ENCODE results near the gene TNNC1. TPM values are rescaled to one million over a fixed set of nuclear protein-coding genes. Genes with fewer than 3 reads are reported as not detected.

Gene TNNC1
- total RNA-seq, 2 experiments from 2014 or later: 4.8 to 5.9 TPM

DNA sequence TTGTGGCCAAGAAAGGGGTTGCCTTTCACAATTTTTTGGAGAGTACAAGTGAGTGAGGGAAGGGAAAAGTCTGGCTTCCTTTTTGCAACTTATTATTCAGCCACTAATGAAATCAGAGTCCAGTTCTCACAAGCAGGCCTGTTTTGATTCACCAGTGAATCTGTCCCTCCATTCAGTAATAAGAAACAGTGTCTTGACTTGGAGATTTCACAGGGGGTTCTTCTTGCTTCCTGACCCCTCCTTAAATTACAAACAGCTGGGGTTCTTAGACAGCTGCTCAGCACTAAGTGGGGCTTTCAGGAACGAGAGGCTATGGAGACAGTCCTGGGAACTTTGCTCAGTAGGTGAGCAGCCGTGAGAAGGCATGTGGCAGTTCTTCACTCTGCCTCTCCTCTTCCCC lies 33.5 kb downstream of the TNNC1 start:
- ATAC-seq: no peak
- intact Hi-C loops (cut with micrococcal nuclease): no loop called here
- no peak overlapping the region for H3K4me3 Mint-ChIP-seq
- no peaks in the 10 kb centered on the region for H3K9me3 Mint-ChIP-seq
- H3K36me3 Mint-ChIP-seq (ENCODE audit: low read depth): peaks cover 8% of the 10 kb centered on the region
- no peaks in the 10 kb centered on the region for H3K27me3 Mint-ChIP-seq
- H3K4me1 Mint-ChIP-seq (ENCODE audit: low read depth): peaks cover 9% of the 10 kb centered on the region
- ChIA-PET POLR2A (no interaction called here), CTCF (interaction anchor here (1.5 to 2.2 kb wide), 2 partner anchors 8 kb away, joined by 8 to 16 read pairs; no protein-coding TSS in a partner anchor)
- H3K27ac Mint-ChIP-seq: no peak overlapping the region
- TF ChIP-seq, protein P1, sequence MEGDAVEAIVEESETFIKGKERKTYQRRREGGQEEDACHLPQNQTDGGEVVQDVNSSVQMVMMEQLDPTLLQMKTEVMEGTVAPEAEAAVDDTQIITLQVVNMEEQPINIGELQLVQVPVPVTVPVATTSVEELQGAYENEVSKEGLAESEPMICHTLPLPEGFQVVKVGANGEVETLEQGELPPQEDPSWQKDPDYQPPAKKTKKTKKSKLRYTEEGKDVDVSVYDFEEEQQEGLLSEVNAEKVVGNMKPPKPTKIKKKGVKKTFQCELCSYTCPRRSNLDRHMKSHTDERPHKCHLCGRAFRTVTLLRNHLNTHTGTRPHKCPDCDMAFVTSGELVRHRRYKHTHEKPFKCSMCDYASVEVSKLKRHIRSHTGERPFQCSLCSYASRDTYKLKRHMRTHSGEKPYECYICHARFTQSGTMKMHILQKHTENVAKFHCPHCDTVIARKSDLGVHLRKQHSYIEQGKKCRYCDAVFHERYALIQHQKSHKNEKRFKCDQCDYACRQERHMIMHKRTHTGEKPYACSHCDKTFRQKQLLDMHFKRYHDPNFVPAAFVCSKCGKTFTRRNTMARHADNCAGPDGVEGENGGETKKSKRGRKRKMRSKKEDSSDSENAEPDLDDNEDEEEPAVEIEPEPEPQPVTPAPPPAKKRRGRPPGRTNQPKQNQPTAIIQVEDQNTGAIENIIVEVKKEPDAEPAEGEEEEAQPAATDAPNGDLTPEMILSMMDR (IDR thresholded peaks at IDR 0.05): no peak
- DNase-seq: no peak

DNA sequence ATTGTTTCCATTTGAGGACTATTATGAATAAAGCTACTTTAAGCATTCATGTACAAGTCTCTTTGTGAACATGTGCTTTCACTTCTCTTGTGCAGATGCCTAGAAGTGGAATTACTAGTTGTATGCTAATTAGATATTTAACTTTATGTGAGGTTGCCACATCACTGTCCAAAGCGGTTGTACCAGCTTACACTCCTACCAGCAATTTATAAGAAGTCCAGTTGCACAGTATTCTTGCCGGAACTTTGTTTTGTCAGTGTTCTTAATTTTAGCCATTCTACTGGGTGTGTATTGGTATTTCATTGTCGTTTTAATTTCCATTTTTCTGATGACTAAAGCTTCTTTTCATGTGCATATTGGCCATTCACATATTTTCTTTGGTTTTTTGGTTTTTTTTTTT lies 38.0 kb downstream of the TNNC1 start:
- H3K27me3 Mint-ChIP-seq: no peaks in the 10 kb centered on the region
- peaks cover 26% of the 10 kb centered on the region for H3K4me1 Mint-ChIP-seq (ENCODE audit: low read depth)
- DNase-seq (no peak), ATAC-seq (no peak)
- no peaks in the 10 kb centered on the region for H3K9me3 Mint-ChIP-seq
- H3K36me3 Mint-ChIP-seq (ENCODE audit: low read depth): peaks cover 17% of the 10 kb centered on the region
- TF ChIP-seq, protein P1 (IDR thresholded peaks at IDR 0.05): no peak
- intact Hi-C loops (cut with micrococcal nuclease): no loop called here
- no peak overlapping the region for H3K4me3 Mint-ChIP-seq
- ChIA-PET CTCF (interaction anchor here (1.8 to 5.1 kb wide), 2 partner anchors 13 to 31 kb away, joined by 8 to 104 read pairs; partner anchors contain the start of gene SEMA3G), POLR2A (interaction anchor here (0.9 kb wide), 1 partner anchor 70 kb away, joined by 3 read pairs; no protein-coding TSS in a partner anchor)
- no peak overlapping the region for H3K27ac Mint-ChIP-seq

DNA sequence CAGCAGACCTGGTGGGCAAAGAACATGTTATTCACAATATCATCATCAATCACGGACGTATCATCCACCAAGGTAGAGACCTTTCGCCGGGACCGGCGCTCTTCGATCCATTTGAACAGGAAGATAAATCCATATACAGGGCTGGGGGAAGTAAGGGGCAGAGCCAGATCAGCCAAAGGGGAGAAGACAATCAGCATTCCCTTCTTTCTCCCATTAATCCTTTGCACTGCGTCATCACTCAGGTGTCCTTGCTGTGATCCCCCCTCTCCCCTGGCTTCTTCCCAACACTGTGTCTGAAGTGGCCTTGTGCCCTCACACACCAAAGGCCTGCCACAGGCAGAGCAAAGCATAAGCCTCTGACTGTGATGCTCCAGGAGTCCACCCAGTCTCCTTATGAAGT lies 45.4 kb downstream of the TNNC1 start:
- H3K27me3 Mint-ChIP-seq: no peaks in the 10 kb centered on the region
- no peak for DNase-seq
- no peaks in the 10 kb centered on the region for H3K9me3 Mint-ChIP-seq
- peak overlapping the region; percentile 76 for H3K27ac Mint-ChIP-seq
- H3K4me1 Mint-ChIP-seq (ENCODE audit: low read depth): peaks cover 38% of the 10 kb centered on the region
- TF ChIP-seq, protein P1 (IDR thresholded peaks at IDR 0.05): no peak
- CTCF ChIA-PET: interaction anchor here (1.1 kb wide), 1 partner anchor 128 kb away, joined by 3 read pairs; the partner anchor contains the start of gene UQCC5
- peak overlapping the region; percentile 95 for H3K4me3 Mint-ChIP-seq
- peaks cover 28% of the 10 kb centered on the region for H3K36me3 Mint-ChIP-seq (ENCODE audit: low read depth)
- POLR2A ChIA-PET: interaction anchor here (0.6 kb wide), 1 partner anchor 26 kb away, joined by 4 read pairs; no protein-coding TSS in a partner anchor
- ATAC-seq: no peak
- intact Hi-C loops (cut with micrococcal nuclease): no loop called here

- no peak for DNase-seq
- TF ChIP-seq, protein P1 (IDR thresholded peaks at IDR 0.05): no peak
- H3K4me1 Mint-ChIP-seq (ENCODE audit: low read depth): peaks cover 38% of the 10 kb centered on the region
Measured at GRCh38 chr3:52407779-52408178, 46.1 kb downstream of the TNNC1 start.

DNA sequence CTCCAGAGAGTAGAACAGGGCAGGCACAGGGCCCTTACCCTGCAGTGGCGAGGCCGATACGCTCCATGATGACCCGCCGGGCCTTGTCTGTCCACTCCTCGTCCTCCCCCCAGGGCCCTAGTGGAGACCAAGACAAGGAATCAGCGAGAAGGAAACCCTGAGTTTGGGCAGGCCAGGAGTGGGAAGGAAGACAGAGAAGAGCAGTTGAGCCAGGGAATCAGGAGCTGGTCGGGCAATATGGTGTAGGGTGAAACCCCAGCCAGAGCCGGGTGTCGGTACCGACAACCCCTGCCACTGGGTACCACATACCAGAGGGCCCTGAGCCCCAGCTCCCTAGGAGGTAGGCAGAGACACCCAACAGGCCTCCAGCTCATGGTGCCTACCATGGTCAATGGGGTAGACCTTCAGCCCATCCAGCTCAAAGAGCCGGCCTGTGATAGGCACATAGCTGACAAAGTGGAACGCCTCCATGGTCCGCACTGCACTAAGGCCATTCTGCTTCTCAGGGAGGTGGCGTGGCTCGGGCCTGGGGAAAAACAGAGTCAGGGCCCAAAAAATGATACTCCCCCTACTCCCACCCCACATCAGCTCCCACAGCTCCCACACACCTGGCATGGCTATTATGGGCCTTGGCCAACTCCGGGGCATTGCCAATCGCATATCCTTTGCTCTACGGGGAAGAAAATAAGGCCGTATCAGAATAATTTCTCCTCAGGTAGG lies 46.9 kb downstream of the TNNC1 start:
- H3K9me3 Mint-ChIP-seq: no peaks in the 10 kb centered on the region
- ATAC-seq (no peak), DNase-seq (no peak)
- peaks cover 30% of the 10 kb centered on the region for H3K36me3 Mint-ChIP-seq (ENCODE audit: low read depth)
- ChIA-PET CTCF (interaction anchor here (1.0 to 1.5 kb wide), 3 partner anchors 21 to 68 kb away, joined by 3 to 5 read pairs (median 3); no protein-coding TSS in a partner anchor), POLR2A (interaction anchor here (0.6 to 1.7 kb wide), 10 partner anchors 9 to 415 kb away, joined by 3 to 7 read pairs (median 4); partner anchors contain the start of genes GLYCTK and WDR82)
- H3K27ac Mint-ChIP-seq: no peak overlapping the region
- intact Hi-C loops (cut with micrococcal nuclease): no loop called here
- no peak overlapping the region for H3K4me3 Mint-ChIP-seq
- no peaks in the 10 kb centered on the region for H3K27me3 Mint-ChIP-seq
- H3K4me1 Mint-ChIP-seq (ENCODE audit: low read depth): peaks cover 30% of the 10 kb centered on the region
- TF ChIP-seq, protein P1 (IDR thresholded peaks at IDR 0.05): no peak

More at GRCh38 chr3:52407779-52408178, 46.1 kb downstream of the TNNC1 start:
- H3K27ac Mint-ChIP-seq: peak overlapping the region; percentile 76
- peaks cover 32% of the 10 kb centered on the region for H3K36me3 Mint-ChIP-seq (ENCODE audit: low read depth)
- intact Hi-C loops (cut with micrococcal nuclease): no loop called here
- CTCF ChIA-PET: interaction anchor here (1.1 kb wide), 1 partner anchor 129 kb away, joined by 3 read pairs; the partner anchor contains the start of gene UQCC5
- H3K27me3 Mint-ChIP-seq: no peaks in the 10 kb centered on the region
- ATAC-seq: no peak
- H3K4me3 Mint-ChIP-seq: peak overlapping the region; percentile 95
- POLR2A ChIA-PET: interaction anchor here (0.6 to 1.5 kb wide), 5 partner anchors 9 to 416 kb away, joined by 3 to 5 read pairs (median 4); partner anchors contain the start of gene WDR82
- no peaks in the 10 kb centered on the region for H3K9me3 Mint-ChIP-seq

All from activated CD8-positive, alpha-beta T cell treated with anti-CD3 and anti-CD28 coated beads for 36 hours (primary cell).